B cell (primary cell): ENCODE data around the gene HMSD. TPM values are rescaled to one million over a fixed set of nuclear protein-coding genes. Genes with fewer than 3 reads are reported as not detected.

Experiments used
- ATAC-seq: fragments of 200-7000 bp; cut with Tn5 transposase; one replicate; pipeline ENCODE4 v1.10.0; 2021; ENCODE audit warnings: low read depth, mild to moderate bottlenecking, moderate number of reproducible peaks, moderate library complexity
- CTCF ChIA-PET: fragments of 350-600 bp; sonication (Branson Sonifier 250); formaldehyde crosslinking; loops from one replicate; lab custom pipeline; 2021; ENCODE audit warnings: antibody characterized with exemption, inconsistent platforms; lab: Charles Lee
- POLR2A ChIA-PET: fragments of 350-600 bp; sonication (Branson Sonifier 250); formaldehyde crosslinking; loops from one replicate; lab custom pipeline; 2021; ENCODE audit warnings: antibody characterized with exemption; lab: Charles Lee
- DNase-seq: peaks from one replicate; pipeline ENCODE4 v3.0.0; 2013
- H2AFZ ChIP-seq: 2 replicates; pipeline ENCODE4 v1.6.1; 2012; ENCODE audit warnings: mild to moderate bottlenecking, low read depth, low read length; ENCODE audit not compliant: insufficient read depth, poor library complexity, severe bottlenecking
- H3K27ac ChIP-seq, 2 donors: 1 replicate in 1 of 2; 2 replicates in 1 of 2; pipeline ENCODE4 v1.5.1; 2012 to 2013; ENCODE audit warnings: low read length in 2 of 2, mild to moderate bottlenecking in 2 of 2, moderate library complexity in 1 of 2
- H3K27me3 ChIP-seq, 4 experiments: fragments of 200-600 bp in 1 of 4; sonication (generic) in 1 of 4; replicated peaks in 1 of 4; 1 replicate in 2 of 4; 2 replicates in 2 of 4; pipeline versions ENCODE4 v1.6.1 to v1.7.0; 2013 to 2016; ENCODE audit warnings: low read length in 3 of 4, mild to moderate bottlenecking in 2 of 4, mixed read lengths in 1 of 4, moderate library complexity in 1 of 4; ENCODE audit not compliant: insufficient read depth in 4 of 4, control insufficient read depth in 3 of 4; ENCODE audit errors: control extremely low read depth in 1 of 4
- H3K36me3 ChIP-seq, 2 experiments: replicated peaks in 1 of 2; 1 replicate in 1 of 2; 2 replicates in 1 of 2; pipeline versions ENCODE4 v1.6.1 to v1.7.1; 2013; ENCODE audit warnings: low read length in 1 of 2; ENCODE audit not compliant: insufficient read depth in 2 of 2, control insufficient read depth in 1 of 2; ENCODE audit errors: control extremely low read depth in 1 of 2, extremely low read depth in 1 of 2
- H3K4me1 ChIP-seq, 2 donors: fragments of 200-600 bp in 1 of 2; sonication (generic) in 1 of 2; 1 replicate in 1 of 2; 2 replicates in 1 of 2; pipeline versions ENCODE4 v1.5.1 to v1.6.1; 2013 to 2017; ENCODE audit warnings: low read length in 2 of 2; ENCODE audit not compliant: control insufficient read depth in 2 of 2, insufficient read depth in 2 of 2
- H3K4me2 ChIP-seq: replicated peaks from 2 replicates; pipeline ENCODE3; 2012; ENCODE audit warnings: mild to moderate bottlenecking, low read depth, low read length; ENCODE audit not compliant: poor library complexity, severe bottlenecking
- H3K4me3 ChIP-seq, 5 experiments: fragments of 200-600 bp in 1 of 5; sonication (generic) in 1 of 5; 1 replicate in 3 of 5; 2 replicates in 2 of 5; pipeline versions ENCODE4 v1.5.1 to v1.7.0; 2011 to 2016; ENCODE audit warnings: low read length in 4 of 5, mild to moderate bottlenecking in 4 of 5, low read depth in 2 of 5, control low read depth in 1 of 5, moderate library complexity in 1 of 5; ENCODE audit not compliant: insufficient read depth in 1 of 5; ENCODE audit errors: control extremely low read depth in 1 of 5, extremely low read depth in 1 of 5
- H3K79me2 ChIP-seq: fragments of 200-600 bp; sonication (generic); one replicate; pipeline ENCODE4 v1.6.0; 2016; ENCODE audit warnings: low read length; ENCODE audit not compliant: control insufficient read depth, insufficient read depth
- H3K9ac ChIP-seq: fragments of 200-600 bp; sonication (generic); 2 replicates; pipeline ENCODE4 v1.6.1; 2017; ENCODE audit warnings: mild to moderate bottlenecking, low read length, moderate library complexity
- H3K9me3 ChIP-seq, 3 donors: one replicate each; pipeline versions ENCODE4 v1.6.1 to v1.7.1; 2013; ENCODE audit warnings: low read length in 2 of 3; ENCODE audit not compliant: control insufficient read depth in 2 of 3, insufficient read depth in 1 of 3; ENCODE audit errors: control extremely low read depth in 1 of 3
- H4K20me1 ChIP-seq: 2 replicates; pipeline ENCODE4 v1.6.0; 2012; ENCODE audit warnings: mild to moderate bottlenecking, low read length; ENCODE audit not compliant: insufficient read depth, control insufficient read depth, poor library complexity, severe bottlenecking
- H3K27ac Mint-ChIP-seq: one replicate; pipeline ENCODE4 v1.8.0; 2021; ENCODE audit warnings: mixed read lengths
- H3K27me3 Mint-ChIP-seq: one replicate; pipeline ENCODE4 v1.8.0; 2021; ENCODE audit warnings: mixed read lengths
- H3K4me1 Mint-ChIP-seq: one replicate; pipeline ENCODE4 v1.8.0; 2021; ENCODE audit warnings: mixed read lengths
- H3K4me3 Mint-ChIP-seq: one replicate; pipeline ENCODE4 v1.8.0; 2021; ENCODE audit warnings: mixed read lengths
- H3K9me3 Mint-ChIP-seq: one replicate; pipeline ENCODE4 v1.8.0; 2022; ENCODE audit warnings: mixed read lengths; ENCODE audit not compliant: insufficient read depth
- EZH2 ChIP-seq: IDR thresholded peaks from 2 replicates; pipeline ENCODE4 v1.6.1; 2012; ENCODE audit warnings: borderline replicate concordance, low read depth, mild to moderate bottlenecking, moderate library complexity, low read length; ENCODE audit not compliant: insufficient read depth, poor library complexity, severe bottlenecking
- WGBS: methylation state at CpG from one replicate; pipeline ENCODE4 v1.1.5; 2013; ENCODE audit warnings: missing lambda C conversion rate; ENCODE audit not compliant: insufficient coverage; 5-methylcytosine and 5-hydroxymethylcytosine counted together
- intact Hi-C: fragments of 100-400 bp; cut with micrococcal nuclease; formaldehyde crosslinking; loops from one replicate; pipeline ENCODE4 v1.10.0; 2022
- polyA plus RNA-seq: library from polyadenylated mRNA; depleted of rRNA; stranded (reverse); fragments of >200 nt; gene quantifications from 2 replicates; pipeline ENCODE4 v1.2.3, GENCODE V29; 2012
- total RNA-seq, 2 donors: library from RNA; stranded (reverse); fragments of 120-200 nt in 1 of 2; gene quantifications; 1 replicate in 1 of 2; 2 replicates in 1 of 2; pipeline versions ENCODE4 v1.2.3 to v1.2.4, GENCODE V29; 2013 to 2022
- TF ChIP-seq, protein P1 (sequence below): fragments of 200-600 bp; IDR thresholded peaks from one replicate; pipeline ENCODE4 v1.8.0; 2022; ENCODE audit warnings: antibody characterized with exemption, mild to moderate bottlenecking

HMSD gene
- total and polyA plus RNA-seq, 2 donors (not counting 1 experiment from before 2014, with no cell fraction given) = 0.04 TPM; not detected in 1

DNA sequence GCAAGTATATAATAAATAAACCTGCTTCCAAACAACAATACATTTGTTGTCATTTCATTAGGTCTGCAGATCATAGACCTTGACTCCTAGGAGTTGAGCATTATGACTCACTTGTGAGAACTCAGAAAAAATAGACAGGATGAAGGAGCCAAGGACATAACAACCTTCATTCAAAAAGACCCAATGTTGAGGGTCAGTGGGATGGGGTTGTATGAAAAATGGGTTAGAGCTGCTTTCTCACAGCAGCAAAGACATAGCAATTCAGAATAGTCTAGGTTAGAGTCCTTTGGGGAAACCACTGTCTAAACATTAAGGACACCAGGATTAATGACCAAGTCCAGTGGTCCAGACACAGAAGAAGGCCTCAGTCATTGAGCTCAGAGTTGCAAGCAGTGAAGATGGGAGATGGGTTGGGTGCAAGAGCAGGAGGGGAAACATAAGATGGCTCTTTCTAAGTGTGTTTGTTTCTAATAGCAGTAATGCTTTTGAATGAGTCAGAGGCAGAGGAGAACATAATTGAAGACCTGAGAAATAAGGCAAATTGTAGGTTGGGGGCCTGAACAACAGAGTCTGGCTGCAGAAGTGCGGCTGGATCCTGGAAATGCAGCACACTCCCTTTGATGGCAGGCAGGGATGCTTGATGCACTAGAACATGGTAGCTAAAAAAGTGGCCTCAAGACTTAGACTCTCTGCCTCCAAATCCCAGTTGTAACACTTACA is 45.1 kb upstream of the HMSD start:
- POLR2A ChIA-PET = no interaction called here
- DNase-seq = no peak
- Histone ChIP-seq H3K27ac (no peak overlapping the region), H2AFZ (no peak overlapping the region), H3K9ac (no peak overlapping the region), H3K36me3 (no peaks in the 10 kb centered on the region), H3K4me2 (no peak overlapping the region), H3K9me3 (no peaks in the 10 kb centered on the region), H3K79me2 (no peaks in the 10 kb centered on the region), H4K20me1 (no peaks in the 10 kb centered on the region), H3K4me1 (no peaks in the 10 kb centered on the region), H3K4me3 (no peak overlapping the region), H3K27me3 (no peaks in the 10 kb centered on the region)
- no peak overlapping the region for H3K4me3 Mint-ChIP-seq
- no peaks in the 10 kb centered on the region for H3K9me3 Mint-ChIP-seq
- TF ChIP-seq, protein P1, sequence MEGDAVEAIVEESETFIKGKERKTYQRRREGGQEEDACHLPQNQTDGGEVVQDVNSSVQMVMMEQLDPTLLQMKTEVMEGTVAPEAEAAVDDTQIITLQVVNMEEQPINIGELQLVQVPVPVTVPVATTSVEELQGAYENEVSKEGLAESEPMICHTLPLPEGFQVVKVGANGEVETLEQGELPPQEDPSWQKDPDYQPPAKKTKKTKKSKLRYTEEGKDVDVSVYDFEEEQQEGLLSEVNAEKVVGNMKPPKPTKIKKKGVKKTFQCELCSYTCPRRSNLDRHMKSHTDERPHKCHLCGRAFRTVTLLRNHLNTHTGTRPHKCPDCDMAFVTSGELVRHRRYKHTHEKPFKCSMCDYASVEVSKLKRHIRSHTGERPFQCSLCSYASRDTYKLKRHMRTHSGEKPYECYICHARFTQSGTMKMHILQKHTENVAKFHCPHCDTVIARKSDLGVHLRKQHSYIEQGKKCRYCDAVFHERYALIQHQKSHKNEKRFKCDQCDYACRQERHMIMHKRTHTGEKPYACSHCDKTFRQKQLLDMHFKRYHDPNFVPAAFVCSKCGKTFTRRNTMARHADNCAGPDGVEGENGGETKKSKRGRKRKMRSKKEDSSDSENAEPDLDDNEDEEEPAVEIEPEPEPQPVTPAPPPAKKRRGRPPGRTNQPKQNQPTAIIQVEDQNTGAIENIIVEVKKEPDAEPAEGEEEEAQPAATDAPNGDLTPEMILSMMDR = no peak
- TF ChIP-seq EZH2 = no peak
- no peak overlapping the region for H3K27ac Mint-ChIP-seq
- intact Hi-C loops = no loop called here
- WGBS = no CpG with 5 or more reads among the region's 1 CpG
- H3K4me1 Mint-ChIP-seq = peaks cover 6% of the 10 kb centered on the region
- H3K27me3 Mint-ChIP-seq = peaks cover 7% of the 10 kb centered on the region
- no peak for ATAC-seq
- CTCF ChIA-PET = interaction anchor here (1.4 kb wide), 1 partner anchor 32 kb away, joined by 3 read pairs; no protein-coding TSS in a partner anchor

GRCh38 chr18:63904694-63905093 is 44.4 kb upstream of the HMSD start:
- intact Hi-C loops = no loop called here
- H3K36me3 ChIP-seq = no peaks in the 10 kb centered on the region
- no peak overlapping the region for H3K27ac ChIP-seq
- TF ChIP-seq, protein P1 = no peak
- TF ChIP-seq EZH2 = no peak
- Mint-ChIP-seq H3K4me3 (no peak overlapping the region), H3K9me3 (no peaks in the 10 kb centered on the region), H3K27me3 (peaks cover 7% of the 10 kb centered on the region), H3K27ac (no peak overlapping the region), H3K4me1 (peaks cover 6% of the 10 kb centered on the region)
- H3K27me3 ChIP-seq = no peaks in the 10 kb centered on the region
- no peaks in the 10 kb centered on the region for H3K79me2 ChIP-seq
- H2AFZ ChIP-seq = no peak overlapping the region
- no peak overlapping the region for H3K4me2 ChIP-seq
- no peaks in the 10 kb centered on the region for H3K9me3 ChIP-seq
- no peak overlapping the region for H3K4me3 ChIP-seq
- ChIA-PET CTCF (interaction anchor here (1.4 kb wide), 1 partner anchor 32 kb away, joined by 3 read pairs; no protein-coding TSS in a partner anchor), POLR2A (no interaction called here)
- H3K4me1 ChIP-seq = no peaks in the 10 kb centered on the region
- H4K20me1 ChIP-seq = no peaks in the 10 kb centered on the region
- no peak overlapping the region for H3K9ac ChIP-seq
- no CpG with 5 or more reads among the region's 1 CpG for WGBS
- DNase-seq = no peak
- ATAC-seq = no peak
